ENCODE results near the gene FKRP. TPM values are rescaled to one million over a fixed set of nuclear protein-coding genes. Genes with fewer than 3 reads are reported as not detected.

FKRP gene
- total RNA-seq, 1 donor from 2014 or later = 16.2 TPM

GRCh38 chr19:46718157-46718933 is 27.5 kb upstream of the FKRP start:
- intact Hi-C loops (cut with DNase I) = no loop called here
- no peak for ATAC-seq
- DNase-seq (ENCODE audit: missing footprints) = peak; percentile 61

GRCh38 chr19:46718934-46719622 is 26.8 kb upstream of the FKRP start:
- no peak for ATAC-seq
- intact Hi-C loops (cut with DNase I) = no loop called here
- DNase-seq (ENCODE audit: missing footprints) = peak; percentile 48

GRCh38 chr19:46719629-46720502 is 26.0 kb upstream of the FKRP start:
- ATAC-seq (no peak), DNase-seq (ENCODE audit: missing footprints) (peak; percentile 60)
- intact Hi-C loops (cut with DNase I) = no loop called here

- peak; percentile 22 for DNase-seq (ENCODE audit: missing footprints)
- intact Hi-C loops (cut with DNase I) = no loop called here
Measured at GRCh38 chr19:46720503-46721239, 25.2 kb upstream of the FKRP start.

GRCh38 chr19:46721269-46722003 is 24.4 kb upstream of the FKRP start:
- no peak for ATAC-seq
- intact Hi-C loops (cut with DNase I) = no loop called here
- DNase-seq (ENCODE audit: missing footprints) = peak; percentile 21

More at GRCh38 chr19:46720503-46721239, 25.2 kb upstream of the FKRP start:
- no peak for ATAC-seq

GRCh38 chr19:46722004-46722380 is 23.9 kb upstream of the FKRP start:
- intact Hi-C loops (cut with DNase I) = no loop called here
- ATAC-seq = no peak

GRCh38 chr19:46722421-46723022 is 23.3 kb upstream of the FKRP start:
- intact Hi-C loops (cut with DNase I) = no loop called here
- DNase-seq (ENCODE audit: missing footprints) (peak; percentile 46), ATAC-seq (no peak)

More at GRCh38 chr19:46722004-46722380, 23.9 kb upstream of the FKRP start:
- peak; percentile 44 for DNase-seq (ENCODE audit: missing footprints)

- intact Hi-C loops (cut with DNase I) = no loop called here
- ATAC-seq = no peak
- peak; percentile 20 for DNase-seq (ENCODE audit: missing footprints)
Measured at GRCh38 chr19:46723023-46723461, 22.8 kb upstream of the FKRP start.

- ATAC-seq = no peak
Measured at GRCh38 chr19:46723471-46723870, 22.4 kb upstream of the FKRP start.

GRCh38 chr19:46724468-46724867 is 21.4 kb upstream of the FKRP start:
- DNase-seq (ENCODE audit: missing footprints) = peak; percentile 43
- no peak for ATAC-seq
- intact Hi-C loops (cut with DNase I) = no loop called here

More at GRCh38 chr19:46723471-46723870, 22.4 kb upstream of the FKRP start:
- DNase-seq (ENCODE audit: missing footprints) = no peak
- intact Hi-C loops (cut with DNase I) = no loop called here

- DNase-seq (ENCODE audit: missing footprints) = peak; percentile 41
Measured at GRCh38 chr19:46725036-46725820, 20.6 kb upstream of the FKRP start.

GRCh38 chr19:46725859-46726393 is 19.9 kb upstream of the FKRP start:
- ATAC-seq = no peak
- intact Hi-C loops (cut with DNase I) = no loop called here
- DNase-seq (ENCODE audit: missing footprints) = peak; percentile 50

More at GRCh38 chr19:46725036-46725820, 20.6 kb upstream of the FKRP start:
- intact Hi-C loops (cut with DNase I) = no loop called here
- ATAC-seq = no peak

- DNase-seq (ENCODE audit: missing footprints) (peak; percentile 62), ATAC-seq (no peak)
- intact Hi-C loops (cut with DNase I) = no loop called here
Measured at GRCh38 chr19:46726551-46726950, 19.3 kb upstream of the FKRP start.

GRCh38 chr19:46726971-46727501 is 18.8 kb upstream of the FKRP start:
- peak; percentile 32 for DNase-seq (ENCODE audit: missing footprints)
- intact Hi-C loops (cut with DNase I) = no loop called here
- ATAC-seq = no peak

- DNase-seq (ENCODE audit: missing footprints) (peak; percentile 34), ATAC-seq (no peak)
- intact Hi-C loops (cut with DNase I) = loop anchor here (1.0 kb wide), 1 partner anchor 22 kb away; no protein-coding TSS in a partner anchor
Measured at GRCh38 chr19:46727757-46728156, 18.1 kb upstream of the FKRP start.

GRCh38 chr19:46728208-46728607 is 17.6 kb upstream of the FKRP start:
- DNase-seq (ENCODE audit: missing footprints) = peak; percentile 49
- peak; percentile 31 for ATAC-seq
- intact Hi-C loops (cut with DNase I) = loop anchor here (1.0 kb wide), 1 partner anchor 23 kb away; no protein-coding TSS in a partner anchor
